NCI-H2081 treated with DMSO at 0.1 percent for 48 hours (cell line): ENCODE data around the gene PPHLN1.

Experiments used
- DNase-seq: peaks from one replicate; lab custom pipeline; 2025; lab: John Stamatoyannopoulos, UW

Gene PPHLN1, protein sequence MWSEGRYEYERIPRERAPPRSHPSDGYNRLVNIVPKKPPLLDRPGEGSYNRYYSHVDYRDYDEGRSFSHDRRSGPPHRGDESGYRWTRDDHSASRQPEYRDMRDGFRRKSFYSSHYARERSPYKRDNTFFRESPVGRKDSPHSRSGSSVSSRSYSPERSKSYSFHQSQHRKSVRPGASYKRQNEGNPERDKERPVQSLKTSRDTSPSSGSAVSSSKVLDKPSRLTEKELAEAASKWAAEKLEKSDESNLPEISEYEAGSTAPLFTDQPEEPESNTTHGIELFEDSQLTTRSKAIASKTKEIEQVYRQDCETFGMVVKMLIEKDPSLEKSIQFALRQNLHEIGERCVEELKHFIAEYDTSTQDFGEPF

DNA sequence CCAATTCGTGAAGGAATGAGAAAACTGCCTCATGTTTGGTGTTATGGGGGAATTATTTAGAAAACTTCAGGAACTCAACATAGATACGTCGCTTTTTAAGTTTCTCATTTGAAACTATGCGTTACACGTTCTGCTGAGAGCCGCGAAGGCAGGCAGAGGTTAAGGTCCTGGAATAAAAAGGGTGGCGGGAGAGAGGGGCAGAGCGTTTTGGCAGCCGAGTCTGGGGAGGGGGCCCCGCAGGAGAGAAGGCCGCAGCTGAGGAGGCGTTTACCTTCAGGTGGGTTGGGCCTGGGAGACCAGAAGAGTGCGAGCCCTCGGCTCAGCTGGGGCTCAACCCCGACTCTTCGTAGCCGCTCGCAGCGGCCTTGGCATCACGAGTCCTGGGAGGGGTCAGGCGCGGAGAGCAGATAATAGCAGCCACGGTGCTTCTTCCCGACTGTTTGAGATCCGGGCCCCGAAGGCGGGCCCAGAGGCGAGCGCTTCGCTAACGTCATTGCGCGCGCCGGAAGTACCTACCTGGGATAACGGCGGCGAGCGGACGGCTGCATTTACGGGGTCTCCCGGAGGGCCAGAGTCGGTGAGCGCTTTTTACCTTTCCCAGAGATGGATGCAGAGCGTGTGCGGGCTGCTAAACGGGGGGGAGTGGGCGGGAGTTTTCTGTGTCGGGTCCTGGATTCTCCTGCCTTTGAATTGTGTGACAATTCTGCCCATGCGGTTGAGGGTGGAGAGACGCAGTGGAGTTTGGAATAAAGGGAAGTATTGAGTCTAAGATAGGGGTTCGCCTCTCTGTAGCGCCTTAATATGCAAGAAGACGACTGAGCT, at the start of gene PPHLN1, which contains the start of gene ZCRB1:
TSS of gene PPHLN1 (plus strand) at position 515 of the 822 bp plus-strand sequence. CDS start 9,736 bp downstream, outside the sequence.
TSS of gene ZCRB1 (minus strand) at position 442 of the 822 bp plus-strand sequence. CDS start 1,992 bp downstream, outside the sequence.
- peak; percentile 19 for DNase-seq

DNA sequence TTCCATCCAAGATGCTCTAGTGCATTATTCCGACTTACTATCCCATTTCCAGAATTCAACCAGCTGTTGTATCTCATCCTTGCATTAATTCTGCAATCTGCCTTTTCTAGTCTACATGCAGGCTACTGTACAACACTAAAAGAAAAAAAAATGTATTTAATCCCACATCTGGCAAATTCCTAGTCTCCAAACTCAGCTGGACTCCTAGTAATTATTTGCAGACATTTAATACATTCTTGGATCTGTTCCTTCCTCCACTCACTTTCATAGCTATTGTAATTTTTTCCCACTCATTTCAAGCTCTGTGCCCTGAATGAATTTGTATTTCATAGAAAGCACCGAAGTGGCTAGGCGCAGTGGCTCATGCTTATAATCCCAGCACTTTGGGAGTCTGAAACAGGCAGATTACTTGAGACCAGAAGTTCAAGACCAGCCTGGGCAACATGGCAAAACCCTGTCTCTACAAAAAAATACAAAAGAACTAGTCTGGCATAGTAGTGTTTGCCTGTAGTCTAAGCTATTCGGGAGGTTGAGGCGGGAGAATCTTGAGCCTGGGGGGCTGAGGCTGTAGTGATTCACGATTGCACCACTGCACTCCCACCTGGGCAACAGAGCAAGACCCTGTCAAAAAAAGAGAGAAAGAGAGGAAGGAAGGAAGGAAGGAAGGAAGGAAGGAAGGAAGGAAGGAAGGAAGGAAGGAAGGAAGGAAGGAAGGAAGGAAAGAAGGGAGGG, 48.4 kb upstream of the PPHLN1 start:
- DNase-seq: no peak

DNA sequence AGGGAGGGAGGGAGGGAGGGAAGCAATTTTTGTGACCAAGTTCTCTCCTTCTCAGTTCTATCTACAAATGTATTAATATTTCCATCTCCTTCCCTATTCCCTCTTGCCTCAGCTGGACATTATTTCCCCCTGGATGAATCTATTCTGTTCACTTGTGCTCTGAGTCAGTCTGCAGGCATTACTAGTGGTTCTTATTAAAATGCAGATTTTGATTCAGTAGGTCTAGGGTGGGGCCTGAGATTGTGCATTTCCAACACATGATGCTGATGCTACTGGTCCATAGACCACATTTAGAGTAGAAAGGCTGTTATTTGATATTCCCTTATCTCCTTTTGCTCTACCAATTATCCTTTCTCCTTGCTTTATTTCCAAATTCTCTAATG, 47.8 kb upstream of the PPHLN1 start:
- DNase-seq: no peak

DNA sequence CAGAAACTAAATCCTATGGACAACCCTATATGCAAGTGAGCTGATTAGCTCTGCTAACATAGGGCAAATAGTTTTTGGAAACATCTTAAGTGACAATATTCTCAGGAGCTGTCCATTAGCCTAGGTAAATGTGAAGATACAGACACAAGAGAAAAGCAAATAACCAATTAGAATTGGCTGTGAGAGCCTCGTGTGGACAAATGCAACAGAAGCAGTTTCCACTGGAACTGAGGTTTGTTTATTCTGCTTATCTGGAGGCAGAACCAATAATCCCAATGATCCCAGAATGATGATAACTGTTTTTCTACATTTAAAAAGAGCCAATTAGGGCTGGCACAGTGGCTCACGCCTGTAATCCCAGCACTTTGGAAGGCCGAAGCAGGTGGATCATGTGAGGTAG, 44.7 kb upstream of the PPHLN1 start:
- no peak for DNase-seq

DNA sequence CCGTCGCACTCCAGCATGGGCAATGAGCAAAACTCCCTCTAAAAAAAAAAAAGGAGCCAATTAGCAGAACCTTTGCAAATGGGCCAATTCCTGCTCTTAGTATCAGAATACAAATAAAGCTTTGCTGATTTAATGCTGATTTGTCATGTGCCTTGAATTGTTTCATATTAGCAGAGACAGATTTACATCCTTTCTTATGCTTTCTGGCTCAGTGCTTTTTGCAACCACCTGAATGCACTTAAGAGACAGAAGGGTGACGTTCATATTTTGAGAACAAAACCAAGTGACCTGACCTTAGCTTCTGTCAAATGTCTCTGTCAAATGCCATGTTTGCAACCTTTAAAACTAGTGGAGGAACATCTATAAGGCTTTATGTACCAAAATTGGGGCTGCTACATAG, 44.1 kb upstream of the PPHLN1 start:
- no peak for DNase-seq

DNA sequence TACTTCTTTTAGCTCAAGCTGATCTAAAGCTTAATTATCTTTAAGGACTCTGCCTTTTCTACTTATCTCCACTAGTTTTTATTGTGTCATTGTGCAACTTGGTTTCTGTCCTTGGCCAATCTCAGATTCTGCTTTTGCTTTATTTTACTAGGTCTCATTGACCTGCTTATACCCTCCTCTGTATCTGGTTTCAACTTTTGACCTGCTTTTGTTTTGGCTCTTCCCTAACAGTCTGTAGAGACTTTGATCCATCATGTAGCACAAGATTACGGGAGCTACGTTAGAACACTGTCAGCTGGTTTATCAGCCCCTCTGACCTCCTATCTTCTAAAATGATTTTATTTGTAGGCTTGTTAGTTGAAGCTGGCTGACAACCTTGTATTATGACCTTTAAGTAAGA, 43.7 kb upstream of the PPHLN1 start:
- no peak for DNase-seq

DNA sequence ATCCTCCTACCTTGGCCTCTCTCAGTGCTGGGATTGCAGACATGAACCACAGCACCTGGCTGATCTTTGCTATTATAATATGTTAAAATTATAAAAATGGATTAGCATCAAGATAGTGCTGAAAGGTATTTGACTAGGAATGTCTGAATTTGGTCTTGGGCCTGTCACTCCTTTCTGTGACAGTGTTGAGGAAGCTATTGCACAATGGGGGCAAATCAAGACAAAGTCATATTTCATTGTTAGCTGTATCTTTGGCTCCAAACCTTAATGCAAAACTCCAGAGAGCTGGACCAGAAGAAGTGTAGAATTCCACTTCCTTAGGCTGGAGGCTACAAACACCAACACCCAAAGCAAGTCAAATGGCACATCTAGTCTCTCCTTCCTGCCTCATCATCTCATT, 42.2 kb upstream of the PPHLN1 start:
- no peak for DNase-seq

DNA sequence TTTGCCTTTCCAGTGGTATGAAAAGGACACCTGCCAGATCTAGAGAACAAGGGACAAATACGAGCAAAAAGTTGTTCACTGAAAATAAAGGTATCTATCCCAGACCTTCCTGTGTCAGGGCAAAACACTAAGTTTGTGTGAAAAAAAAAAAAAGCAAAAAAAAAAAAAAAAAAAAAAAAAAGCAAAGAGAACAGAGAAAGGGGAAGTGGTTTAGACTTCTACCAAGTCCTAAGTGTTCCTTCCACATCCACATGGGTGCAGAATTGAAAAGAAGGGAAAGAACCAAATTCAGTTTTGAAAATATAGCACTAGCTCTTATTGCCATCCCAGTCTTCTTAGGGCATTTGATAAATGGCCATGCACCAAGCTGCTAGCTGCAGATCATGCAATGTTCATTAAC, 41.8 kb upstream of the PPHLN1 start:
- DNase-seq: no peak

DNA sequence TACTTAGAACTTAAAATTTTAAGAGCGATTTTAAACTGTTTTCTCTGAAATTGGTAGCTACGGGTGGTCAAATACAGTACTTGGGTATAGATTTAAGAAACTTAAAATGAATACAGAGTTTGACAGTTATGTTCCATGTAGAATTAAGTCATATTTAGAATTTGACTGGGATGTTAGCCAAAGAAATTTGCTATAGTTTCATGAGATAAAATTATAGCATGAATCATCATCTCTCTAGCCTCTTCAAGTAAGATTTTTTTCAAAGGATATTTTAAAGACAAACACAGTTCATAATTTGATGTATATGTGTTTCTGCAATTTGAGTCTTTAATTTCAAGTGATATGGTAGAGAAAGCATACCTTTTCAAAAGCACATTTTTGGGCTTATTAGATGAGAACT, 41.1 kb upstream of the PPHLN1 start:
- no peak for DNase-seq

DNA sequence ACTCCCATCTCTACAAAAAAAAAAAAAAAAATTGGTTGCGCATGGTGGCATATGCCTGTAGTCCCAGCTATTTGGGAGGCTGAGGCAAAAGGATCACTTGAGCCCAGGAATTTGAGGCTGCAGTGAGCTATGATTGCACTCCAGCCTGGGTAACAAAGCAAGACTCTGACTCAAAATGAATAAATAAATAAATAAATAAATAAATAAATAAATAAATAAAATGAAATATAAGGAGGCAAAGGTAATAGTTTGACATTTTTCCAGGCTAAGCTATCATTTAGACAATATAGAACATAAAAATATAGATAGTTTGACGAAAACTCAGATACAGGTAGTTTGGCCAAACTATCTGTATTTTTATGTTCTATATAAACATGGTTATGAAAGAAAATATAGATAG, 40.5 kb upstream of the PPHLN1 start:
- no peak for DNase-seq

DNA sequence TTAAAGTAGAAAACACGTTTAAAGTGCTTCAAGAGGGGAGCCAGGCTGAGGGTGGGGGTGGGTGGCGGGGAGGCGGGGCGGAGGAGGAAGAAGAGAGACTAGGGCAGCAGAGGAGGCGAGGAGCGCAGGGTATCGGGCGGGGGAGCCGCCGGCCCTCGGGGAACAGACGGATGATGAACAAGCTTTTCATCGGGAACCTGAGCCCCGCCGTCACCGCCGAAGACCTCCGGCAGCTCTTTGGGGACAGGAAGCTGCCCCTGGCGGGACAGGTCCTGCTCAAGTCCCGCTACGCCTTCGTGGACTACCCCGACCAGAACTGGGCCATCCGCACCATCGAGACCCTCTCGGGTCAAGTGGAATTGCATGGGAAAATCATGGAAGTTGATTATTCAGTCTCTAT, 39.2 kb upstream of the PPHLN1 start:
- no peak for DNase-seq

DNA sequence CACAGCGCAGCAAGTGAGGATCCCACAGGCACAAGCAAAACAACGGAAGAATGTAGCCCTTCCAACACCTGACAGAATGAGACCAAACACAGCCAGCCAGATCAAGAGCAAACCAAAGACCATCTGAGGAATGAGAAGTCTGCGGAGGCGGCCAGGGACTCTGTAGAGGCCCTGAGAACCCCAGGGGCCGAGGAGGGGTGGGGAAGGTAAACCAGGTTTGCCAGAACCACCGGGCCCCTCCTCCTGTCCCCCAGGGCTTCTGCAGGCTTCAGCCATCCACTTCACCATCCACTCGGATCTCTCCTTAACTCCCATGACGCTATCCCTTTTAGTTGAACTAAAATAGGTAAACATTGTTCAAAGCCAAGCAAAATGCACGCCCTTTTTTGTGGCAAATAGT, 37.4 kb upstream of the PPHLN1 start:
- no peak for DNase-seq

DNA sequence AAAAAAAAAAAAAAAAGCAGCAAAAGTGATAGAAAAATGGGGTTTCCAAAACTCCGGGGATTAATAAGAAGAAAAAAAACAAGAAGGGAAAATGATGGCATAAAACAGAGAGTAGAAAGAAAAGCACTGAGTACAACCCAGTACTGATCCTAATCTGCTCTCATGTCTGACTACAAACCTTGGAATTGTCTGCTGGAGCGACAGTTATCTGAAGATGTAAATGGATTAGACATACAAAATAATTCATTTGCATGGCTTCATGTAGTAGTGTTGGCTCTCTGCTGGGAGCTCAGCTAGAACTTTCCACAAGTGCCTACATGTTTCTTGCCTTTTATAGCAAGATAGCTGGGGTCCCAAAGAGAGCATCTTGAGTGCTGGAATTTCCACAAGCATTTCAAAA, 34.3 kb upstream of the PPHLN1 start:
- no peak for DNase-seq

DNA sequence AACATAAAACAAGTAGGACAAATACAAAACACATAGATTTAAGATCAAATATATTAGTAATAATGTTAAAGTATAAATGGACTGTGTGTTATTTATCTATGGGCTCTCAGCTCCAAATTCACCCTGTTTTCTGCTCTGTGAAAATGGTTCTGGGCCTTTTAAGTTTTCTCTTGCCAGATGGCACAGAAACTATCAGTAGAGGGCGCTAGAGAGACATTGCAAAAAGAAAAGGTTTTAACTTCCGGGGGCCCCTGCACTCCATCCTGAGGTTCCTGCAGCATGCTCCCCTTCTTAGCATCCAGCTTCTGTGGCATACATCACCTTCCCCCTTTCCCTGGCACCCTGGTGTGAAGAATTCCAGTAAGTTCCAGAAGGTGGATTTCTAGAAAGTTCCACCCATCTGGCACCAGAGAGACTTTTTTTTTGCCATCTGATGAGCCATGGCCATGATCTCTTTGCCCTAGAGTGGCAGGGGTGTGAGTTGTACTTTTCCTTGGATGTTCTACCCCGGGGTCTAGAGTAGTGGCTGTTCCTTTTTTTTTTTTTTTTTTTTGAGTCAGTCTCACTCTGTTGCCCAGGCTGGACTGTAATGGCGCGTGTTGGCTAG, 29.4 kb upstream of the PPHLN1 start:
- DNase-seq: no peak

DNA sequence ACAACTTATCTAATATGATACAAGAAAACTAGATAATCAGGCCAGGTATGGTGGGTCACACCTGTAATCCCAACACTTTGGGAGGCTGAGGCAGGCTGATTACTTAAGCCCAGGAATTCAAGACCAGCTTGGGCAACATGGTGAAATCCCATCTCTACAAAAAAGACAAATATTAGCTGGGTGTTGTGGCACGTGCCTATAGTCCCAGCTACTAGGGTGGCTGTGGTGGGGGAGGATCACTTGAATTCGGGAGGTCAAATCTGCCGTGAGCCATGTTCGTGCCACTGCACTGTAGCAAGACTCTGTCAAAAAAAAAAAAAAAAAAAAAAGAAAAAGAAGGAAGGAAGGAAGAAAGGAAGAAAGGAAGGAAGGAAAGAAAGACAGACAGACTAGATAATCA, 27.1 kb upstream of the PPHLN1 start:
- no peak for DNase-seq

DNA sequence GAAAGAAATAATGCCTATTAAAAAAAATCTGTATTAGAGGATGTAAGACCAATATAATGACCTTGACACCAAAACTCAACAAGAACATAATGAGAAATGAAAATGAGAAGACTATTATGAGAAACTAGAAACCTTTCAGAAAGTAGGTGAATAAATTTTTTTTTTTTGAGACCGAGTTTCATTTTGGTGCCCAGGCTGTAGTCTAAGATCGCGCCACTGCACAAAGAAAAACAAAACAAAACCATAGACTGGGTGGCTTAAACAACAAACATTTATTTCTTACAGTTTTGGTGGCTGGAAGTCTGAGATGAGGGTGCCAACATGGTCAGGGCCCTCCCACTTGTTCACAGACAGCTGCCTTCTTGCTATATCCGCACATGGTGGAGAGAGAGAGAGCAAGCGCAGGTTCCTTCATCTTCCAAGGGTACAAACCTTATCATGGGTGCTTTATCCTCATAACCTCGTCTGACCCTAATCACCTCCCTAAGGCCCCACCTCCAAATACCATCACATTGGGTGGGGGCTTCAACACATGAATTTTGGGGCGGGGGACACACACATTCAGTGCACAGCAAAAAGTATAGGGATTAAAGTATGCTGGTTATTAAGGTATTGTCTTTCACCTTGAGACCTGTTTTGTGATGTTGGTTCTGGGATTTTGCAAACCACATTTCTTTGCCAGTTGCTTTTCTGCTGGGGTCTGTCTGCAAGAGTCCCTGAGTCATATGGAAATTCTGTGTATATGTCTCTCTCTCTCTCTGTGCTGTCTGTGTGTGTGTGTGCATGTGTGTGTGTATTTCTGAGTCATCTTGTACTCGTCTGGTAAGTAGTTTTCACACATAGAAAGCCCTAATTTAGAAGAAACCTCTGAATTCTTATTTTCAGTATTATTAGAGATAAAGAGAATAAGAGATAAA, 26.3 kb upstream of the PPHLN1 start:
- no peak for DNase-seq

DNA sequence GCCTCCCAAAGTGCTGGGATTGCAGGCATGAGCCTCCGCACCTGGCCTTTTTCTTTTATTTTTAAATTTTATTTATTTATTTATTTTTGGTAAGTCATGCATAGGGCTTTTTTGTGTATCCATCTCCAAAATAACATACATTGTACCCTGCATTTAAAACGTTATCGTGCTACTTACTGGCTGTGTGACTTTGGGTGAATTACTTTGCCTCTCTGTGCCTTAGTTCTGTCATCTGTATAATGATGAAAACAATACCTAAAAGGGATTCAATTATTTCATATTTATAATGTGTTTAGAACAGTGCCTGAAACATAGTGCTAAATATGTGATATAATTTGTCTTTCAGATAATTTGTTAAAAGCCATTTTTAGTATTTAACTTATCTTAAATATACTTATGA, 19.7 kb upstream of the PPHLN1 start:
- DNase-seq: no peak

DNA sequence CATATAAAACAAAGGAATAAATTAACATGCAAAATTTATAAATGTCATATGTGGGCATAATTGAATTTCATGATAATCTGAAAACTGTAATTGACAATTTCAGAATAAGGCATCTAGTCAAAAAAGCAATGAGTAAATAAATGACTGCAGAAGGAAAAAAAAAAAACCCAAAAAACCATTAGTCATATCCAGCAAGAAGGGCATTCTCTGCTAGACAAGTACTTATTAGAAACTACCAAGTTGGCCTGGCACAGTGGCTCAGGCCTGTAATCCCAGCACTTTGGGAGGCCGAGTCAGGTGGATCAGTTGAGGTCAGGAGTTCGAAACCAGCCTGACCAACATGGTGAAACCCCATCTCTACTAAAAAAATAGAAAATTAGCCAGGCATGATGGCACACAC, 17.6 kb upstream of the PPHLN1 start:
- DNase-seq: no peak

DNA sequence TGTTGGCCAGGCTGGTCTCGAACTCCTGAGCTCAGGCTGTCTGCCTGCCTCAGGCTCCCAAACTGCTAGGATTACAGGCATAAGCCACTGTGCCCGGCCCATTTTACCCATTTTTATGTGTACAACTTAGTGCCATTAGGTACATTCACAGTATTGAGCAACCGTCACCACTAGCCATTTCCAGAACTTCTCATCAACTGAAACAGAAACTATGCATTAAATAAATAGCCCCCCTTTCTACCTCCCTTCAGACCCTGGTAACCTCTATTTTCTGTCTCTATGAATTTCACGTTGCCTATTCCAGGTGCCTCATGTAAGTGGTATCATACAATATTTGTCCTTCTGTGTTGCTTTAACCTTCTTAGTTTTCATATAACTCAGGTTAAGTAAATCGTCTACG, 16.0 kb upstream of the PPHLN1 start:
- DNase-seq: no peak

DNA sequence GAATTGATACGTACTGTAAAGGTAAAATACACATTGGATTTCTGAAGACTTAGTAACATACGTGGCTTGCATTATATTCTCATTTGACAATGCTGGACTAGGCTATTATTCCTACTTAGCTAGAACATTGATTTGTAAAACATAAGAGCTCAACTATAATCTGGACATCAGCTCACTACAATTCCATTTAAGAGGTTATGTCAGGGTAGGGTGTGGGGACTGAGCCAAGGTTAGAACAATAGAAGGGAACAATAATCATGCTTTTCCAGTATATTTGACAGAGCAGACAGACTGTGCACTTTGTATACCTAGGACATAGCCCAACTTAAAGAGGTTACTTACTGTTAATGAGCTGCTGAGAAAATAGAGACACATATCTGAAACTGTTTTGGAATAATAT, 10.9 kb upstream of the PPHLN1 start:
- no peak for DNase-seq

DNA sequence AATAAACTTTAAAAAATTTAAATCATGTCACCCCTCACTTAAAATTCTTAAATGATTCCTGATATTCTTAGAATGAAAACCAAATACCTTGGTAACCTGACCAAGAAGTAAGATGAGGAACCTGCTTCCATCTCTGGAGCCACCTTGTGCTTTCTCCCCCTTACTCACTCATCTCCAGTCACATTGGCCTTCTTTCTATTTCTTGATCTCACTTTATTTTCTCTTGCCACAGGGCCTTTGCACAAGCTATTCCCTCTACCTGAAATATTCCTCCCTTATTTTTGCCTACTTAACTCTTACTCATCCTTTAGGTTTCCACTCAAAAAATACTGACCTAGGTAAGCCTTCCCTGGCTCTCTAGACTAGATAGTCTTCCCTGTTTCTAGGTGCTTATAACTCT, 5.2 kb upstream of the PPHLN1 start:
- no peak for DNase-seq
